Pulmonary artery endothelial cell (primary cell): ENCODE data around the gene COG7. TPM values are rescaled to one million over a fixed set of nuclear protein-coding genes. Genes with fewer than 3 reads are reported as not detected.
A peak's percentile ranks its signal among the peaks of the same experiment; 100 is the strongest.

Experiments used
- DNase-seq: peaks from one replicate; pipeline ENCODE4 v3.0.0-alpha.2; 2011; ENCODE audit warnings: low read depth, low spot score
- total RNA-seq: library from RNA; depleted of rRNA; stranded (reverse); fragments of >200 nt; gene quantifications from 2 replicates; pipeline ENCODE4 v1.2.3, GENCODE V29; 2014

COG7 gene
- total RNA-seq, 1 donor from 2014 or later, result 10.9 TPM

DNA sequence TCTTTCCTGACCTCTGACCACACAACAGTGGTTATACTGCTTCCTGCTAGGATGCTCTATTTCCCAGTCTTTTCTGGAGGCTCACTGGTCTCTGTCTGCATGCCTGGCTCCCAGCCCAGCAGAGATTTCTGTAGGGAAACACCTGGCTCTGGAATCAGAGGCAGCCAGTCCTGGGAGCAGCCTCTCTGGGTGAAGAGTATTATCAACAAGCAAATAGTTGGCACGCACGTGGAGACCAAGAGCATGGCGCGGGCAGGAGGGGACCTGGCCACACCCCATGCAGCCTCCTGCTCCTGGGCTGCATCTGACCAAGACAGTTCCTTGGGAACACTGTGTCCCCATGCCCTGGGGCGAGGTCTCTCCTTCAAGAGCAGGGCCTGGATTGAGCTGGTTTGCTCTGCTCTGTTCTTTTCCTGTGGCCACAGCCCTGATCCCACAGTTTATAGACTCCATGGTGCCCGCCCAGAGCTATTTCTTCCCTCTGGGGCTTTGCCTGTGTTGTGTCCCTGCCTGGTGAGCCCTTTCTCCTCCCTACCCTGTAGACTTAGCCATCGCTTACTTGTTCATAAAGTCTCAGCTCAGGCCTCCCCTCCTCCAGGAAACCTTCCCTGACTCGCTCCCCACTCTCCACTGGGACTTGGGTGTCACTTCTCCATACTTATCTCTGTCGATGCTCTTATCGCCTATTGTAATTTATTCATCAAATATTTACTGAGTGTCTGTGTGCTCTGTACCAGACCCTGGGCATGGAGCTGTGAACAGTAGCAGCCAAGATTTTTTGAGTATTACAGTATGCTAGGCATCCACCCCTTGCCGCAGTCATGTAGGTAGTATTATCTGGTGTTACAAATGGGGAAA is 90.3 kb downstream of the COG7 start:
- DNase-seq, result peak; percentile 39

DNA sequence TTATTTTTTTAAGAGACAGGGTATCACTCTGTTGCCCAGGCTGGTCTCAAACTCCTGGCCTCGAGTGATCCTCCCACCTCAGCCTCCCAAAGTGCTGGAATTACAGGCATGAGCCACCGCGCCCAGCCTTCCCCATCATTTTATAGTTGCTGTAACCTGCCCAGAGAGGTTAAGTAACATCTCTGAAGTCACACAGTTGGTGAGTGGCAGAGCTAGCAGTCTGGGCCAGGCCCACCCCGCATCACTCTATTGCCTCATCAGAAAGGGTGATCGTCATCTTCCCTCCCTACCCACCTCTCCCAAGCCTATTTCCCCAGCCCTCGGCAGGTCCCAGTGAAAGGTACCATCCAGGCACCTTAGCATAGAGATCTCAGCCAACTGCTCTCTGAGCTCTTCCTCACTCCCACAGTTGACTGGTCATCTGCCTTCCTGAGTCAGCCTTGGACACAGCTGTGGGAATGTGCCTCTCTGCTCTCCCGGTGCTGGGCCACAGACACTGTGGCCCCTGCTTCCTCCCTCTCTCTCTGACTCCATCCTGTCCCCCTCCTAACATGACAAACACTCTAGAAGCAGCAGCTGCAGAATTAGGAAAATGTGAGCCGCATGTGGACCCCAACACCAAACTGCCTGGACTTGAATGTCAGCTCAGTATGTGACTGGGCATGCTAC is 93.8 kb downstream of the COG7 start:
- DNase-seq, result no peak

DNA sequence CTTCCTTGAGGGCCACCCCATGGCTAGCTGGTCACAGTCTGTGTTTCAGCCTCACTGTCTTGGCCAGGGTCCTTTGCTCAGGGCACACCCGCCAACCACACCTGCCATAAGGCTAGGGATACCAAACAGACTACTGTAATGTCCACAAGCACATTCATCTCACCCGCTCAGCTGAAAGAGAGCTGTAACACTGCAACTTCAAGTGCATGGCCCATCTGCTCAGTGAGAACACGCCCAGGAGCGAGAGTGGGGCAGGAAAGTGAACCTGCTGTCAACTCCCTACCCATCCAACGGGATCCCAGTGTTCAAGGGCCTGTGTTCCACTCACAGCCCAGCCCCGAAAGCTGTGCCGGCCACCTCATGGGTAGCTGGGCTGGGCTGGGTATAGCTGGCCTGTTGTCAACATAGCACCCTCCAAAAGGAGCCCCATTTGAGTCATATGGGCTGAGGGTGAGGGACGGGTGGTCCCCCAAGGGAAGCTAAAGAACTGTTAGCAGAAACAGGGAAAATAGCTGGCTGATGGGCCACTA is 95.2 kb downstream of the COG7 start:
- no peak for DNase-seq

DNA sequence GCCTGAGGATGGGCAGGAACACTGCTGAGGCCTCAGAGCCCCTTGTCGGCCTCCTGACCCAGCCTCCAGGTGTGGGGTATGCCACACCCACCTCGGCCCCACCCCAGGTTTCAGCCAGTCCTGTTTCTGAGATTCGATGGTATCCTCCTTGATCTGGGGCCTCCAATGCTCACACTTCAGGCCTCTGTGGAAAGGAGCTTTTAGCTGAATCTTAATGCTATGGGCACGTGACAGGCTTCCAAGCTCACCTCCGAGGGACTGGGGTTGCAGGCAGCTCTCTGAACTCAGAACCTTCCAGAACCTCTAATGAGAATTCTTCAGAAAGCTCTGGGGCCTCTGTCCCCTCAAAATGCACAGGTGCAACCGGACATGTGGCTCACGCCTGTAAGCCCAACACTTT is 96.0 kb downstream of the COG7 start:
- no peak for DNase-seq

DNA sequence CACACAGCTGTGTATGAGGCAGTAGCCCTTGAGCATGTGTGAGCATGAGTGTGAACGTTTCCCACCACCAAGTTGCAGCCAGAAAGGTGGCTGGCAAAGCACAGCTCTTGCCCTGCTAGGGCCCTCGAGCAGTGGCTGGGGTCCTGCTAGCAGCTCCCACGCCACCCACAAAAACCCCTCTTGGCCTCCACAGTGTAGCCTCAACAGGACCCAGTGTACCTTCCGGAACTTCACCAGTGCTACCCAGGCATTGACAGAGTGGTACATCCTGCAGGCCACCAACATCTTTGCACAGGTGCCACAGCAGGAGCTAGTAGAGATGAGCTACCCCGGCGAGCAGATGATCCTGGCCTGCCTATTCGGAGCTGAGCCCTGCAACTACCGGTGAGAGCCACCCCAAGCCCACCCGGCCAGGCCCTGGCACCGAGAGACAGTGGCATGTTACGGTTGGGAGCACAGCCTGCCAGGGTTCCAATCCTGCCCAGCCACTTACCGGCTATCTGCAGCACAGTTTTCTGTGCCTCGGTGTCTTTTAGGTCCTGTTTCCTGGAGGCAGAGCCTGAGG is 97.8 kb downstream of the COG7 start:
- no peak for DNase-seq

DNA sequence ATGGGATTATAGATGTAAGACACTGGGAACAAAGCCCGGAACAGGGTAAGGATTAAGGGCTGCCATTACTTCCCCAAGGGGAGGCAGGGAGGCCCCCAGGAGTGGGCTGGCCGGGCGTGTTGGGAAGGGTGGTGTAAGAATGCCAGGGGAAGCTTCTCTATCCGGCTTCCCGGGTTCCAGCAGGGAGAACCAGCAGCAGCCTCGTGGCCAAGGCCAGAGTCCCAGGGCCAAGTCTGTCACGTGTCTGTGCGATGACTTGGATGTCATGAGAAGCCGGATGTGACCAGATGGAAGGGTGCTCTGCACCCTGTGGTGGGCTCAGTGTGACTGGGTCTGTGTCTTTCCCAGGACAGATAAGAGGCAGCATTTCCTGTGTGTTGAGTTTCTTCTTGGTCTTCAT is 98.7 kb downstream of the COG7 start:
- no peak for DNase-seq

DNA sequence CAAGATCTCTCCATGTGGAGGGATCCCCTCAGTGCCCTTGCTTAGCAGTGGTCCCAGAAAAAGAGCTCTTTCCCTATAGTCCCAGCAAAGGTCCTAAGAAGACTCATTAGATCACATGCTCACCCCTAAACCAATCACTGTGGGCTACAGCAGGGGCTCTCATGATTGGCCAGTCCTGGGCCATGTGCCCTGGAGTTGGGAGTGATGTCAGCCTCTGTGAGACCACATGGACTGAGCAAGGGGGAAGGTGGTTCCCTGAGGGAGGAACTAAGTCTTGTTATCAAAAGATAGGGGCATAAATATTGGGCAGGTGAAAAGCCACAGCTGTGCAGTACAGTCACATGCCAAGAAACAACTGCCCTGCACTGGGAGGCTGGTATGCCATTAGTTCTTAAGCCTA is 99.5 kb downstream of the COG7 start:
- DNase-seq, result no peak

DNA sequence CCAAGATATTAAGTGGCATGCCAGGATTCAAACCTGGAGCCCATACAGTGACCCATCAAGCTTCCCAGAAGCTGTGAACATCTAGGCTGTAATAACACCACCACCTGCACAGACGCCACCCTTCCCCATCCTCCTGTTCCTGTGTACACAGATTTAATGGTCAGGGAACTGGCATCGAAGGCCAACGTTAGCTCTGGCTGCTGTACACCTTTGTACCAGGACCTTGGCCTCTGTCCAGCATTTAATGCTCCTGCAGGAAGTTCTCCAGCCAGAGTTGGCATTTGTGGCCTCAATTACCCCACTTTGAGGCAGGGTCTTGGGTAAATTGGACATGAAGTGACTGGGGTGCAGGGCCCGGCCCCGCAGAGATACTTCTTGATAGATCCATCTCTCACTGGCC is 101.6 kb downstream of the COG7 start:
- DNase-seq, result no peak

DNA sequence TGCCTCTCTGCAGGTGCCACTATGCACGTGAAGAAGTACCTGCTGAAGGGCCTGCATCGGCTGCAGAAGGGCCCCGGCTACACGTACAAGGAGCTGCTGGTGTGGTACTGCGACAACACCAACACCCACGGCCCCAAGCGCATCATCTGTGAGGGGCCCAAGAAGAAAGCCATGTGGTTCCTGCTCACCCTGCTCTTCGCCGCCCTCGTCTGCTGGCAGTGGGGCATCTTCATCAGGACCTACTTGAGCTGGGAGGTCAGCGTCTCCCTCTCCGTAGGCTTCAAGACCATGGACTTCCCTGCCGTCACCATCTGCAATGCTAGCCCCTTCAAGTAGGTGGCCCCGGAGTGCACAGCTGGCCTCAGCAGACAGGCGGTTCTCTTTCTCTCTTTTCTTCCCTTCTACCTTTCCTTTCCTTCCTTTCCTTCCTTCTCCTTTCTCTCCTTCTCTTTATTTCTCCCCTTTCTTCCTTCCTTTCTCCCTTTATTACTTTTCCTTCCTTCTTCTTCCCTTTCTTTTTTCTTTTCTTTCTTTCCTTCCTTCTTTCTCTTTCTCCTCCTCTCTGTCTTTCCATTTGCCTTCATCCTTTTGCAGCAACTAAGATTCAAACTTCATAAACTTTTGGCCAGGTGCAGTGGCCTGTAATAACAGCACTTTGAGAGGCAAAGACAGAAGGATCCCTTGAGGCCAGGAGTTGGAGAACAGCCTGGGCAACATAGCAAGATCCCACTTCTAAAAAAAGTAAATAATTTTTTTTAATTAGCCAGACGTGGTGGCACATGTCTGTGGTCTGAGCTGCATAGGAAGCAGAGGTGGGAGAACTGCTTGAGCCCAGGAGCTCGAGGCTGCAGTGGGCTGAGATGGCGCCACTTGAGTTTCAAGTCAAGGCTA is 104.2 kb downstream of the COG7 start:
- DNase-seq, result no peak

DNA sequence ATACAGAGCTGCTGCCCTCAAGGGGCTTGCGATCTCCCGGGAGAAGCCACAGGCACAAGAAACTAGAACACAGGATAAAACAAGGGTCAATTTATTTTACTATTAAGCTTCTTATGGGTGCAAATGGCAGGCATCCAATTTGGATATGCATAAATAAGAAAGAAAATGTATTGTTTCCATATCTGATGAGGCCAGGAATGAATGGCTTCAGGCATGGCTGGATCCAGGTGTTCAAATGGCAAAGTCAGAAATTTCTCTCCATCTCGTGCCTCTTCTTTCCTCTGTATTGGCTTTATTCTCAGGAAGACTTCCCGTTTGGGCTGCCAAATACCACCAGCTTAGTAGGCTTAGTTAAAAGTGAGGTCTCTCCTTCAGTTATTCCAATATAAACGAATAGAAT is 107.8 kb downstream of the COG7 start:
- no peak for DNase-seq

DNA sequence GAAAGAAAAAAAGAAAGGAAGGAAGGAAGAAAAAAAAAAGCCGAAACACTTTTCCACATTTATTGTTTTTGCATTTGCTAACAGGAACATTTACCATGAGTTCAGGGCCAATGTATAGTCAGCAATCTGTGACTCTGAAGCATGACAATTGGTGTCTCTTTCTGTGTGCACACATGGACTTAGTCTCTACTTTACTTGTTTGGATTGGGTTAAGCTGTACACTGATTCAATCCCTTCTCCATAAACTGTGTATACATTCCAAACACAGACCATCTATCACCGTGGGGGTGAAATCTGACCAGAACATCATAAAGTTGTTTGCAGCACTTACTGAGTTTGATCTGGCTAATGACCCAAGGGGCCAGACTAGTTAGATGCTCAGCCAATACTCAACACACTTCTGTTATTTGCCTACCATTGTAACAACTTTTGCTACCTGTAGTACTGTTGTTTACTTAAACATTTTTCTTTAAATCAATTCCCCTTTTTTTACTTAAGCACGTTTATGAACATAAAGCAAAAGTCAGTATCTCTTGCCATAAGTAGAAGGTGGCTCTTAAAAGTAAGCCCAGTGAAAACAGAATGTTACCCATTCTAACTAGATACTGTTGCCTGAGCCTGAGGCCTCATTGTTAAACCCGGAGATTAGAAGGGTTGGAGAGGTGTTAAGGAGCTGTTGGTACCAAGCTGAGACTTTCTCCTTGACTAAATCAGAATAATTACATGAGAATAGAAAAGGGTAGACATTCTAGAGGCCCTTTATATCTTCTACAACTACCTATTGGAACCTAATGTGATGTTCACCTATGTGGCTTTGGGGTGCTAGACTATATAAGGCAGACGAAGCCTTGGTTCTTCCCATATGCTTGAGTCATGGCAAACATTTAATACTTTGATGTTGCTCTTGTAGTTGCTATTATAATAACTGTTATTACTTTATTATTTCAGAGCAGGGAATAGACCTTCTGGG is 109.1 kb downstream of the COG7 start:
- DNase-seq, result no peak

DNA sequence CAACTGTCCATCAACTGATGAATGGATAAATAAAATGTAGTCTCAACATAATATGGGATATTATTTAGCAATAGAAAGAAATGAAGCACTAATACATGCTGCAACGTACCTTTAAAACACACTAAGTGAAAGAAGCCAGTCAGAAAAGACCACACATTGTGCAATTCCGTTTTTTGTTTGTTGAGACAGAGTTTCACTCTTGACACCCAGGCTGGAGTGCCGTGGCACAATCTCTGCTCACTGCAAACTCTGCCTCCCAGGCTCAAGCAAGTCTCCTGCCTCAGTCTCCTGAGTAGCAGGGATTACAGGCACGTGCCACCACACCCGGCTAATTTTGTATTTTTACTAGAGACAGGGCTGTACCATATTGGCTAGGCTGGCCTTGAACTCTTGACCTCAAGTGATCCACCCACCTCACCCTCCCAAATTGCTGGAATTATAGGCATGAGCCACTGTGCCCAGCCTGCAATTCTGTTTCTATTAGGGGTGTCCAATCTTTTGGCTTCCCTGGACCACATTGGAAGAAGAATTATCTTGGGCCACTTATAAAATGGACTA is 110.8 kb downstream of the COG7 start:
- DNase-seq, result no peak

DNA sequence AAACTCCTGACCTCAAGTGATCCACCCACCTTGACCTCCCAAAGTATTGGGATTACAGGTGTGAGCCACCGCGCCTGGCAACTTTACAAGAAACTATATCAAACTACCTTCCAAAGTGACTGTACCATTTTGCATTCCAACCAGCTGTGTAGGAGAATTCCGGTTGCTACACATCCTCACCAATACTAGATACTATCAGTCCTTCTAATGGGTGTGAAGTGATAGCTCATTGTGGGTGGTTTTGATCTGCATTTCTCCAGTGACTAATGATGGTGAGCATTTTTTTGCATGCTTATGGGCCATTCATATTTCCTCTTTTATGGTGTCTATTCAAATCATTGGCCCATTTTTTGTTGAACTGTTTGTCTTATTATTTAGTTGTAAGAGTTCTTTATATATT is 113.2 kb downstream of the COG7 start:
- DNase-seq, result no peak

Other genes with a start within 250 kb of the COG7 start
- not detected in 2 replicates for gene SCNN1B, start 150.9 kb downstream of the COG7 start, total RNA-seq
- 27.6 and 31.0 TPM in 2 replicates for gene GGA2, start 57.3 kb upstream of the COG7 start, total RNA-seq
- gene EARS2, start 104.2 kb upstream of the COG7 start, total RNA-seq, result 24.5 and 28.8 TPM in 2 replicates
- gene UBFD1, start 104.5 kb upstream of the COG7 start, total RNA-seq, result 60.1 and 93.2 TPM in 2 replicates
- gene NDUFAB1, start 143.1 kb upstream of the COG7 start, total RNA-seq, result 146 and 159 TPM in 2 replicates
- gene PALB2, start 188.1 kb upstream of the COG7 start, total RNA-seq, result 9.2 and 9.4 TPM in 2 replicates
- 59.9 and 90.1 TPM in 2 replicates for gene DCTN5, start 188.3 kb upstream of the COG7 start, total RNA-seq
- gene PLK1, start 225.7 kb upstream of the COG7 start, total RNA-seq, result 22.4 and 47.7 TPM in 2 replicates